ENCODE data around the gene VAMP3.

GRCh38 chr1:7755448-7755847 is 15.6 kb upstream of the VAMP3 start:
- TF ChIP-seq EZH2 (IDR thresholded peaks at IDR 0.05; ENCODE audit: insufficient read depth, poor library complexity, severe bottlenecking): no peak
- TF ChIP-seq EZH2phosphoT487 (IDR thresholded peaks at IDR 0.05; ENCODE audit: insufficient read depth, low read depth): no peak
